Kidney (tissue), 14 donors: ENCODE data around the gene CRBN. TPM values are rescaled to one million over a fixed set of nuclear protein-coding genes. Genes with fewer than 3 reads are reported as not detected.

Experiments used
- DNase-seq, 5 donors: peaks; one replicate each; pipeline ENCODE4 v3.0.0-alpha.2; 2013 to 2020
- FAIRE-seq: peaks from 2 replicates; lab custom pipeline; 2012; peaks lifted over from hg19 to GRCh38; lab: Jason Lieb, UNC
- H3K27ac ChIP-seq, 2 donors: one replicate each; pipeline ENCODE4 v1.7.0; 2013; ENCODE audit warnings: low read depth in 2 of 2, low read length in 2 of 2, inconsistent platforms in 1 of 2
- H3K27me3 ChIP-seq: one replicate; pipeline ENCODE4 v1.7.1; 2013; ENCODE audit warnings: low read length, inconsistent platforms; ENCODE audit not compliant: control insufficient read depth, insufficient read depth
- H3K36me3 ChIP-seq, 3 donors: one replicate each; pipeline versions ENCODE4 v1.7.0 to v1.7.1; 2013; ENCODE audit warnings: low read length in 3 of 3, control low read depth in 1 of 3, inconsistent platforms in 1 of 3; ENCODE audit not compliant: insufficient read depth in 3 of 3, control insufficient read depth in 2 of 3
- H3K4me1 ChIP-seq, 3 donors: one replicate each; pipeline versions ENCODE4 v1.7.0 to v1.7.1; 2013; ENCODE audit warnings: low read length in 3 of 3, inconsistent platforms in 1 of 3, low read depth in 1 of 3; ENCODE audit not compliant: control insufficient read depth in 2 of 3, insufficient read depth in 2 of 3
- H3K4me3 ChIP-seq, 3 donors: one replicate each; pipeline versions ENCODE4 v1.7.0 to v1.8.1; 2013; ENCODE audit warnings: low read length in 3 of 3, control low read depth in 1 of 3, inconsistent platforms in 1 of 3
- H3K9ac ChIP-seq, 3 donors: one replicate each; pipeline versions ENCODE4 v1.7.0 to v1.7.1; 2013; ENCODE audit warnings: low read length in 3 of 3, control low read depth in 1 of 3, inconsistent platforms in 1 of 3
- H3K9me3 ChIP-seq, 3 donors: one replicate each; pipeline versions ENCODE4 v1.7.0 to v1.7.1; 2013; ENCODE audit warnings: low read length in 3 of 3, control low read depth in 1 of 3, inconsistent platforms in 1 of 3; ENCODE audit not compliant: control insufficient read depth in 2 of 3, insufficient read depth in 1 of 3
- CTCF ChIP-seq: IDR thresholded peaks from 3 replicates; pipeline ENCODE4 v1.5.1; 2012; ENCODE audit warnings: mild to moderate bottlenecking, moderate library complexity, borderline replicate concordance; ENCODE audit not compliant: insufficient read depth; ENCODE audit errors: extremely low read depth
- intact Hi-C: fragments of 100-400 bp; cut with DNase I; formaldehyde crosslinking; loops from one replicate; pipeline ENCODE4 v1.11.1; 2022
- polyA plus RNA-seq: library from polyadenylated mRNA; stranded (reverse); fragments of 350-450 nt; fragmentation: Illumina TruSeq; extraction: RNeasy Lipid Tissue Mini Kit (QIAGEN cat#74804); gene quantifications from one replicate; pipeline ENCODE4 v1.2.3, GENCODE V29; 2014; ENCODE audit warnings: low read depth, low replicate concordance; ENCODE audit not compliant: insufficient read depth
- total RNA-seq: library from RNA; stranded (reverse); fragmentation: NEBNext Ultra II Directional; extraction: Animal tissue kit (Norgen Biotek cat#: 25700); gene quantifications from one replicate; pipeline ENCODE4 v1.2.1, GENCODE V29; 2021
- donor health status: control.
- donor health status: control.
- donor health status: control.
- donor health status: control.
- donor health status: control.
- donor health status: DM: yes; HTN: yes; CAD: no.
- donor health status: Normal renal cell carcinoma (clear cell type).

The CRBN gene
- total and polyA plus RNA-seq, 2 donors from 2014 or later = 31.0 to 56.7 TPM

- Histone ChIP-seq H3K9ac (no peak overlapping the region), H3K9me3 (no peaks in the 10 kb centered on the region), H3K27me3 (no peaks in the 10 kb centered on the region), H3K27ac (no peak overlapping the region), H3K36me3 (peaks cover 8 to 62% (median 24%) of the 10 kb centered on the region in 3 donors), H3K4me3 (no peak overlapping the region), H3K4me1 (no peaks in the 10 kb centered on the region)
- intact Hi-C loops = no loop called here
- no peak for TF ChIP-seq CTCF
- FAIRE-seq (no peak), DNase-seq (no peak)
These were observed 24.4 kb downstream of the CRBN start for GRCh38 chr3:3154879-3155610.

GRCh38 chr3:3151513-3151912 is 28.0 kb downstream of the CRBN start:
- no peak for TF ChIP-seq CTCF
- H3K27me3 ChIP-seq = no peaks in the 10 kb centered on the region
- H3K4me3 ChIP-seq = no peak overlapping the region
- FAIRE-seq = no peak
- no peak for DNase-seq
- H3K36me3 ChIP-seq = peaks cover 9 to 60% (median 30%) of the 10 kb centered on the region in 3 donors
- intact Hi-C loops = no loop called here
- no peak overlapping the region for H3K27ac ChIP-seq
- no peaks in the 10 kb centered on the region for H3K9me3 ChIP-seq
- no peak overlapping the region for H3K9ac ChIP-seq
- H3K4me1 ChIP-seq = no peaks in the 10 kb centered on the region

- TF ChIP-seq CTCF = no peak
- Histone ChIP-seq H3K4me1 (no peaks in the 10 kb centered on the region), H3K4me3 (no peak overlapping the region), H3K27me3 (no peaks in the 10 kb centered on the region), H3K9ac (no peak overlapping the region), H3K9me3 (no peaks in the 10 kb centered on the region), H3K36me3 (peaks cover 12 to 58% (median 27%) of the 10 kb centered on the region in 3 donors), H3K27ac (no peak overlapping the region)
- intact Hi-C loops = no loop called here
- DNase-seq = no peak
- FAIRE-seq = no peak
These were observed 29.9 kb downstream of the CRBN start for GRCh38 chr3:3149560-3149959.

- no peak for FAIRE-seq
- TF ChIP-seq CTCF = no peak
- peaks cover 11 to 52% (median 25%) of the 10 kb centered on the region in 3 donors for H3K36me3 ChIP-seq
- no peak overlapping the region for H3K4me3 ChIP-seq
- H3K9me3 ChIP-seq = no peaks in the 10 kb centered on the region
- DNase-seq = no peak
- H3K27ac ChIP-seq = no peak overlapping the region
- H3K27me3 ChIP-seq = no peaks in the 10 kb centered on the region
- no peak overlapping the region for H3K9ac ChIP-seq
- H3K4me1 ChIP-seq = no peaks in the 10 kb centered on the region
- intact Hi-C loops = no loop called here
These were observed 33.7 kb downstream of the CRBN start for GRCh38 chr3:3145831-3146230.
